Upper lobe of right lung (tissue), 1 donor: ENCODE data around the gene CNIH2. TPM values are rescaled to one million over a fixed set of nuclear protein-coding genes. Genes with fewer than 3 reads are reported as not detected.

Source experiments
- ATAC-seq: fragments of 200-7000 bp; cut with Tn5 transposase; one replicate; pipeline ENCODE4 v1.9.1; 2020; ENCODE audit warnings: mild to moderate bottlenecking, moderate library complexity
- DNase-seq: peaks from one replicate; pipeline ENCODE4 v3.0.0-alpha.2; 2020
- H3K27ac ChIP-seq: fragments of 200-600 bp; one replicate; pipeline ENCODE4 v1.8.0; 2022
- H3K27me3 ChIP-seq: fragments of 200-600 bp; one replicate; pipeline ENCODE4 v1.8.0; 2022; ENCODE audit warnings: mild to moderate bottlenecking
- H3K36me3 ChIP-seq: fragments of 200-600 bp; one replicate; pipeline ENCODE4 v1.8.0; 2022
- H3K4me1 ChIP-seq: fragments of 200-600 bp; one replicate; pipeline ENCODE4 v1.8.0; 2022
- H3K4me3 ChIP-seq: fragments of 200-600 bp; one replicate; pipeline ENCODE4 v1.8.0; 2022; ENCODE audit warnings: mild to moderate bottlenecking
- H3K9me3 ChIP-seq: fragments of 200-600 bp; one replicate; pipeline ENCODE4 v1.8.0; 2022
- CTCF ChIP-seq: fragments of 200-600 bp; IDR thresholded peaks from one replicate; pipeline ENCODE4 v1.8.0; 2022; ENCODE audit warnings: antibody characterized with exemption
- intact Hi-C: fragments of 100-400 bp; cut with DNase I; formaldehyde crosslinking; loops from one replicate; pipeline ENCODE4 v1.11.0; 2022
- total RNA-seq: library from RNA; stranded (reverse); fragmentation: NEBNext Ultra II Directional; extraction: Animal tissue kit (Norgen Biotek cat#: 25700); gene quantifications from one replicate; pipeline ENCODE4 v1.2.1, GENCODE V29; 2021
- donor health status: DM: no; HTN: yes; CAD: no; lungs with severe emphysema.

CNIH2 gene
- total RNA-seq, 1 donor from 2014 or later, result 1.6 TPM

- intact Hi-C loops, result no loop called here
- ATAC-seq, result no peak
- no peak for TF ChIP-seq CTCF
Observed at GRCh38 chr11:66330931-66331330, 53.0 kb downstream of the CNIH2 start.

GRCh38 chr11:66331542-66332370 lies 53.8 kb downstream of the CNIH2 start:
- no peak overlapping the region for H3K4me3 ChIP-seq
- H3K27ac ChIP-seq, result no peak overlapping the region
- H3K9me3 ChIP-seq, result no peaks in the 10 kb centered on the region
- intact Hi-C loops, result no loop called here
- TF ChIP-seq CTCF, result no peak
- no peaks in the 10 kb centered on the region for H3K27me3 ChIP-seq
- ATAC-seq (no peak), DNase-seq (no peak)
- peaks cover 44% of the 10 kb centered on the region for H3K4me1 ChIP-seq
- peaks cover 18% of the 10 kb centered on the region for H3K36me3 ChIP-seq

More at GRCh38 chr11:66330931-66331330, 53.0 kb downstream of the CNIH2 start:
- no peaks in the 10 kb centered on the region for H3K27me3 ChIP-seq
- H3K4me3 ChIP-seq, result no peak overlapping the region
- H3K36me3 ChIP-seq, result peaks cover 18% of the 10 kb centered on the region
- H3K27ac ChIP-seq, result no peak overlapping the region
- H3K4me1 ChIP-seq, result peaks cover 37% of the 10 kb centered on the region
- no peaks in the 10 kb centered on the region for H3K9me3 ChIP-seq
- DNase-seq, result no peak

GRCh38 chr11:66332371-66333219 lies 54.6 kb downstream of the CNIH2 start:
- Histone ChIP-seq H3K27ac (no peak overlapping the region), H3K27me3 (no peaks in the 10 kb centered on the region), H3K4me1 (peaks cover 40% of the 10 kb centered on the region), H3K36me3 (peaks cover 18% of the 10 kb centered on the region), H3K4me3 (no peak overlapping the region), H3K9me3 (no peaks in the 10 kb centered on the region)
- intact Hi-C loops, result no loop called here
- TF ChIP-seq CTCF, result no peak
- no peak for DNase-seq
- no peak for ATAC-seq

GRCh38 chr11:66333220-66333877 lies 55.4 kb downstream of the CNIH2 start:
- no peak for DNase-seq
- no peaks in the 10 kb centered on the region for H3K27me3 ChIP-seq
- H3K36me3 ChIP-seq, result peaks cover 18% of the 10 kb centered on the region
- TF ChIP-seq CTCF, result no peak
- no peaks in the 10 kb centered on the region for H3K9me3 ChIP-seq
- ATAC-seq, result no peak
- no peak overlapping the region for H3K4me3 ChIP-seq
- H3K4me1 ChIP-seq, result peaks cover 33% of the 10 kb centered on the region
- intact Hi-C loops, result no loop called here
- no peak overlapping the region for H3K27ac ChIP-seq

Other genes starting within 250 kb of the CNIH2 start
- not detected for gene GAL3ST3, start 229.0 kb upstream of the CNIH2 start, total RNA-seq
- 149 TPM for gene SF3B2, start 225.8 kb upstream of the CNIH2 start, total RNA-seq
- 55.9 TPM for gene PACS1, start 207.9 kb upstream of the CNIH2 start, total RNA-seq
- gene KLC2, start 20.5 kb upstream of the CNIH2 start, total RNA-seq, result 27.6 TPM
- gene RAB1B, start 9.5 kb upstream of the CNIH2 start, total RNA-seq, result 138 TPM
- 66.9 TPM for gene YIF1A, start 11.0 kb downstream of the CNIH2 start, total RNA-seq
- 0.41 TPM for gene TMEM151A, start 13.7 kb downstream of the CNIH2 start, total RNA-seq
- gene CD248, start 38.9 kb downstream of the CNIH2 start, total RNA-seq, result 10.0 TPM
- gene RIN1, start 58.3 kb downstream of the CNIH2 start, total RNA-seq, result 7.4 TPM
- gene BRMS1, start 66.9 kb downstream of the CNIH2 start, total RNA-seq, result 32.1 TPM
- 27.4 TPM for gene B4GAT1, start 69.5 kb downstream of the CNIH2 start, total RNA-seq
- gene SLC29A2, start 93.6 kb downstream of the CNIH2 start, total RNA-seq, result 14.2 TPM
- gene NPAS4, start 142.9 kb downstream of the CNIH2 start, total RNA-seq, result not detected
- gene MRPL11, start 160.7 kb downstream of the CNIH2 start, total RNA-seq, result 31.3 TPM
- 15.5 TPM for gene PELI3, start 188.7 kb downstream of the CNIH2 start, total RNA-seq
- gene DPP3, start 202.3 kb downstream of the CNIH2 start, total RNA-seq, result 31.9 TPM
- gene BBS1, start 232.5 kb downstream of the CNIH2 start, total RNA-seq, result 33.5 TPM